GM19099 (cell line): ENCODE results near the gene TTLL12.

Experiments
- POLR2A ChIP-seq: IDR thresholded peaks from 3 replicates; pipeline ENCODE4 v1.6.1; 2011; ENCODE audit warnings: low read depth; ENCODE audit not compliant: insufficient read length; ENCODE audit errors: extremely low read depth

Gene TTLL12

DNA sequence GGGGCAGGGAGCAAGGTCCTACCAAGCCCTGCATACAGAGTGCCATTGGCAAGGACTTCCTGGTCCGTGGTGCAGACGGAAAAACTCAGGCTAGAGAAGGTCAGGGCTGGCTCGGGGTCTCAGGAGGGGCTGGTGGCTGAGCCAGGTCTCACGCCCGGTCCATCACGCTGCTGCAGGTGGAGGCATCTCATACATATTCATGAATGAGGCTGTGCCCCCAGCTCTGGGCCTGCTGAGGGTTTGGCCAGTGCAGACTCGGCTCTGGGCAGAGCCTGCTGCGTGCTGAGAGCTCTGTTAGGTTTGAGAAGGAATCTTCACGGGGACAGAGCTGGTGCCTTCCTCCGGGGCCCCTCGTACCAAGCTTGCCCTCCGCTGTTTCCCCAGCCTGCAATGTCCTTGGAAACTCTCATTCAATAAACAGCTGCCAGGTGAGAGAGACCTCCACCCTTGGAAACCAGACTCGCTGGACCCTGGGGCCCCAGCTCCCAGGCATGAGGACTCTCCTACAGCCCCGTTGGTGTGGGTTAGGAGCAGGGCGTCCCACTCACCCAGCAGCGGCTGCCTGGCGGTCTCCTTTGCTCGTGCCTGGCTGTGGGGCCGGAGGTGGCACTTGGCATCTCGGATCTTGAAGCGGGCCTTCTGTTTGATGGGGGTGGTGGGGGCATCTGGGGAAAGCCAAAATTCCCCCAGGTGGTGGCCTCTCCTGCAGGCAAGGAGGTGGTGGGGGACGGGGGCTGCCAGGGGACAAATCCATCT lies 33.9 kb upstream of the TTLL12 start:
- TF ChIP-seq POLR2A = no peak

- no peak for TF ChIP-seq POLR2A
Observed at GRCh38 chr22:43218786-43219185, 31.9 kb upstream of the TTLL12 start.

DNA sequence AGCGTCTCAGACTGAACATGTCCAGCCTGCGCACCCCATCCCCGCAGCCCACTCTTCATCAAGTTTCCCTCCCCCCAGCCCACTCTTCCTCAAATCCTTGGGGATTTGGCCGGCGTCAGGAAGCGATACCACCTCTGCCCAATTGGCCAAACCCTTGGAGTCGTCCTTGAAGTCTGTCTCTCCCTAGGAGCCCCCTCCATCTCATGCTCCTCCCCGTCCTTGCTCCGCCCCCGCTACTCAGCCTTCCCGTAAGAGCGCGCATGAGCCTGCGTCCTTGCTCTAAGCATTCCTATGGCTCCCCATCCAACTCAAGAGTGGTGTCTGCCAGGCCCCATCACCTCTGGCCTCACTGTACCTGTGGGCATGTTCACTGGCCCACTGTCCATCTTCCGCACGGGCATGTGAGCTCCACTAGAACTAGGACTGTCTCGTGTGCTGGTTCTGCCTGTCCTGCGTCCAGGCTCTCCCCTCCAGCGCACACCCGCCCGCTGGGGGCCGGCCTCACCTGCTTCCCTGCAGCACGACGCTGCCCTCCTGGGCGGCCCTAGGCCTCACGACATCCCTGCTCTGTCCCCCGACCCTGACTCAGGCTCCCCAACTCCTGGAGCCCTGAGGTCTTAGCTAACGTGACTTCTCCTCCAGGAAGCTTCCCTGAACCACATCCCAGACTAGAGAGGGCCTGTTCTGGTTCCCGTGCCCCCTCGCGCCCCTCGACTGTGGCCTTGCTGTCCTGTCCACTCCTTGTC lies 30.5 kb upstream of the TTLL12 start:
- no peak for TF ChIP-seq POLR2A

- TF ChIP-seq POLR2A = no peak
Observed at GRCh38 chr22:43216738-43217137, 29.8 kb upstream of the TTLL12 start.

GRCh38 chr22:43213962-43214361 lies 27.0 kb upstream of the TTLL12 start:
- TF ChIP-seq POLR2A = no peak

- no peak for TF ChIP-seq POLR2A
Observed at GRCh38 chr22:43213051-43213450, 26.1 kb upstream of the TTLL12 start.

- no peak for TF ChIP-seq POLR2A
Observed at GRCh38 chr22:43212434-43212952, 25.6 kb upstream of the TTLL12 start.

- no peak for TF ChIP-seq POLR2A
Observed at GRCh38 chr22:43211941-43212433, 25.1 kb upstream of the TTLL12 start.

DNA sequence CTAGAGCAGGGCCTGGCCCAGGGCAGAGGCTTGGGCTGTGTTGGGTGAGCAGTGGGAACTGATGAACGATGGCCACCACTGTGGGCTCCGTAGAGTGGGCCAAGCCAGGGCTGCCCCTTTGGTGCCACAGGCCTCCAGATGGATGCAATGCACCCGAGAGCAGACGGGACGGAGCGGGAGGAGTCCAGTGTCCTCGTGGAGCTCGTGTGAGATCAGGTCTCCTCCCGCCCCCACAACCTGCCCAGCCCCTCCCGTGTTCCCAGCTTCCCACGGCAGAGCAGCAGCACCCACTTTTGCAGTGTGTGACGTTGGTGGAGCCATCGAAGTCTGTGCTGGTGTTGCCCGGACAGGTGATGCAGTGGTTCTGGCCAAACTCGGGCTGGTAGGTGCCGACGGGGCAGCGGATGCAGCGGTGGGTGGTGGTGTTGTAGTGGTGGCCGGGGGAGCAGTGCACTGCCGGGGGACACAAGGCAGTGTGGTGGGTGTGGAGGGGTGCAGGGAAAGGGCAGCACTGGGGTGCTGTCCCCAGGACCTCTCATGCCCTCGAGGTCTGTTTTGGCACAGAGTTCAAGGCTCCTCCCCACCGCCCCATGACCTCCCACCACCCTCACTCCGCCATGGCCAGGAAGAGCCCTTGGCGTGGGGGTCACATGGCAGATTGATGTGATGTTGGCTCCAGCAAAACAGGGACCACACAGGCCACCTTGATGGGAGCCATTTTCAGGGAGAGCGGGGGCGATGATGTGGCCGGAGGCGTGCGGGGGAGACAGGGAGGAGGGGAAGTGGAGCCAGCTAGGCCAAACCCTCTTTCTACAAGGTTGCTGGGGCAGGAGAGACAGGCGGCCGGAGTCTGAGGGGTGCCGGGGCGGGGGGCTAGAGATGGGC lies 23.9 kb upstream of the TTLL12 start:
- TF ChIP-seq POLR2A = no peak

GRCh38 chr22:43209971-43210370 lies 23.0 kb upstream of the TTLL12 start:
- TF ChIP-seq POLR2A = no peak

DNA sequence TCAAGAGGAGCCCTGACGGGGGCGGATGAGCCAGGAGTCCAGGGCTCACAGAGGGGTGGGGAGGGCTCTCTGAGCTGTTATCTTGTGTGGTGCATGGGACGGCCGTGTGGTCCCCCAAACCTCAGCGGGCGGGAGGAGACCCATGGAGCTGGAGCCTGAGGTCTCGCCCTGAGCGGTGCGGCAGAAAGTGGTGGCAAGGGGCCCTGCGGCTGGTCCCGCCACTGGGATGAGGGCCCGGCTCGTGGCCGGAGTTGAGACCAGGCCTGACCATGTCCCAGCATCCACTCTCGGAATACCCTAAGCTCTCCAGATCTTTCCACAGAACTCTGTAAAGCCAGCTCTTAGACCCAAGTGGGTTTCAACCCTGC lies 22.6 kb upstream of the TTLL12 start:
- no peak for TF ChIP-seq POLR2A

DNA sequence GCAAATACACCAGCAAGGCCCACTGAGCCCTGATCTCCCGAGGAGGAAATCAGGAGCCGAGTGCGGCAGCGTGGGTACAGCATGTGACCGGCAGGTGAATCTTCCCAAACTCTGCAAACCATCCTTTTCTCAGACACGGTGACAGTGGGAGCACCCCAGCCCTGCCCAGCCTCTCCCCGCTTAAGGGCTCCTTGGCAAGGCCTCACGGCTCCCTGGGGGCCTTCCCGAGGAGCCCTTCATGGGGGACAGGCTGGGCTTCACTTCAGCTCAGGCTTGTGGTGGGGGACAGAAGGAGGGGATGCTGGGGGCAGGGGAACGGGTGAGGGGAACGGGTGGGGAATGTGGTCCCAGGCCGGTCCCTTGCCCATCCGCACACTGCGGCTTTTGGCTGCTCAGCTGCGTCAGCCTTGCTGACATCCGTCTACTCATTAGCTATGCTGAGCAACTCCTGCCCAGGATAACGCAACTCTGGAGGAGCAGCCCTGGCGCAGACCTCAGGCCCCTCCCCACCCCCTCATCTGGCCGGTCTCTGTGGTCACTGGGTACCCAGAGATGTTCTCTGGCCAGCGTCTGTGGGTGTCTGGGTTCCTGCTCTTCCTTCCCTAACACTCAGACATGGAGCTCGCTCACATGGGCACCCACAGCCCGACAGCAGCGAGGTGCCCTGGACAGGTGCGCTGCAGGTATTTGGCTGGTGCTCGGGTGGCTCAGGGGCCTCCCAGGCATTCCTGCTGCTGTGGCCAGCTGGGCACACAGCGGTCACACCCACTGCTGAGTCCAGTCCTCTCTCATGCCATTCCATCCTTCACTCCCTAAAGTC lies 22.0 kb upstream of the TTLL12 start:
- TF ChIP-seq POLR2A = no peak

- TF ChIP-seq POLR2A = no peak
Observed at GRCh38 chr22:43207849-43208702, 21.1 kb upstream of the TTLL12 start.
